GM23248 (cell line): ENCODE data around the gene SERINC3.

ENCODE experiments used
- EZH2 ChIP-seq: fragments of 200-600 bp; sonication (generic); IDR thresholded peaks from 2 replicates; pipeline ENCODE4 v1.6.1; 2018; ENCODE audit warnings: antibody characterized with exemption, mild to moderate bottlenecking; ENCODE audit not compliant: insufficient read depth, poor library complexity, severe bottlenecking
- EZH2phosphoT487 ChIP-seq: fragments of 200-600 bp; sonication (generic); IDR thresholded peaks from 2 replicates; pipeline ENCODE4 v1.6.1; 2018; ENCODE audit warnings: antibody characterized with exemption, moderate library complexity, mild to moderate bottlenecking, low read depth; ENCODE audit not compliant: insufficient read depth

GRCh38 chr20:44521484-44522481 lies at the start of gene SERINC3:
- no peak for TF ChIP-seq EZH2phosphoT487
- no peak for TF ChIP-seq EZH2
